IMR-90 (cell line): Measurements from ENCODE around the gene TCF4. TPM values are rescaled to one million over a fixed set of nuclear protein-coding genes. Genes with fewer than 3 reads are reported as not detected.

Source experiments
- ATAC-seq: fragments of 200-7000 bp; cut with Tn5 transposase; 2 replicates; pipeline ENCODE4 v1.9.1; 2020; ENCODE audit warnings: low read depth, mild to moderate bottlenecking, moderate library complexity
- BruUV-seq: library from RNA; stranded (reverse); fragments of 400-500 nt; replicated peaks from 2 replicates; lab custom pipeline; 2021; lab: Mats Ljungman, UMichigan
- CTCF ChIA-PET: fragments of 300-600 bp; formaldehyde crosslinking; extraction: SDS; loops from one replicate; lab custom pipeline; 2021; ENCODE audit warnings: antibody characterized with exemption; lab: Yijun Ruan, JAX
- POLR2A ChIA-PET: fragments of 300-600 bp; sonication (Branson Sonifier 250); formaldehyde crosslinking; loops from one replicate; lab custom pipeline; 2022; ENCODE audit warnings: antibody characterized with exemption; ENCODE audit not compliant: unreplicated experiment; lab: Charles Lee
- DNase-seq: peaks from one replicate; pipeline ENCODE4 v3.0.0; 2013
- H2AFZ ChIP-seq: replicated peaks from 2 replicates; pipeline ENCODE3; 2013; ENCODE audit warnings: low read length, mild to moderate bottlenecking; ENCODE audit not compliant: poor library complexity
- H2AK5ac ChIP-seq: 2 replicates; pipeline ENCODE4 v1.6.1; 2013; ENCODE audit warnings: low read depth, low read length, inconsistent platforms
- H2AK9ac ChIP-seq: replicated peaks from 2 replicates; pipeline ENCODE3; 2013; ENCODE audit warnings: mild to moderate bottlenecking, low read depth, low read length, moderate library complexity; ENCODE audit not compliant: poor library complexity
- H2BK120ac ChIP-seq: 2 replicates; pipeline ENCODE4 v1.6.1; 2013; ENCODE audit warnings: low read depth, low read length, inconsistent platforms
- H2BK15ac ChIP-seq: 3 replicates; pipeline ENCODE4 v1.6.1; 2013; ENCODE audit warnings: low read depth, low read length, inconsistent platforms
- H2BK20ac ChIP-seq: 2 replicates; pipeline ENCODE4 v1.6.1; 2013; ENCODE audit warnings: low read depth, mild to moderate bottlenecking, inconsistent platforms, low read length, moderate library complexity
- H2BK5ac ChIP-seq: 2 replicates; pipeline ENCODE4 v1.6.1; 2013; ENCODE audit warnings: mild to moderate bottlenecking, low read depth, low read length, inconsistent platforms; ENCODE audit not compliant: poor library complexity, severe bottlenecking
- H3K14ac ChIP-seq: replicated peaks from 2 replicates; pipeline ENCODE4 v1.6.1; 2013; ENCODE audit warnings: low read depth, low read length, inconsistent platforms
- H3K18ac ChIP-seq: 2 replicates; pipeline ENCODE4 v1.6.1; 2013; ENCODE audit warnings: low read depth, low read length, control low read depth
- H3K23ac ChIP-seq: 2 replicates; pipeline ENCODE4 v1.6.1; 2013; ENCODE audit warnings: low read depth, low read length, inconsistent platforms
- H3K27ac ChIP-seq: 2 replicates; pipeline ENCODE4 v1.5.1; 2013; ENCODE audit warnings: mild to moderate bottlenecking, control low read depth, low read length; ENCODE audit not compliant: insufficient read depth
- H3K27me3 ChIP-seq: 2 replicates; pipeline ENCODE4 v1.6.1; 2013; ENCODE audit warnings: low read length; ENCODE audit not compliant: control insufficient read depth, insufficient read depth
- H3K36me3 ChIP-seq: 2 replicates; pipeline ENCODE4 v1.6.1; 2013; ENCODE audit warnings: low read length, mixed read lengths; ENCODE audit not compliant: control insufficient read depth, insufficient read depth
- H3K4ac ChIP-seq: 2 replicates; pipeline ENCODE4 v1.6.1; 2013; ENCODE audit warnings: low read depth, low read length, inconsistent platforms
- H3K4me1 ChIP-seq: 2 replicates; pipeline ENCODE4 v1.6.1; 2013; ENCODE audit warnings: low read length, mixed read lengths; ENCODE audit not compliant: control insufficient read depth, insufficient read depth
- H3K4me2 ChIP-seq: 2 replicates; pipeline ENCODE4 v1.6.1; 2013; ENCODE audit warnings: low read depth, mild to moderate bottlenecking, control low read depth, low read length, moderate library complexity
- H3K4me3 ChIP-seq: 2 replicates; pipeline ENCODE4 v1.5.1; 2013; ENCODE audit warnings: low read depth, mild to moderate bottlenecking, control low read depth, low read length, moderate library complexity; ENCODE audit not compliant: insufficient read depth
- H3K56ac ChIP-seq: 2 replicates; pipeline ENCODE4 v1.6.1; 2013; ENCODE audit warnings: low read length, inconsistent platforms; ENCODE audit not compliant: insufficient read depth; ENCODE audit errors: extremely low read depth
- H3K79me1 ChIP-seq, 2 experiments: 2 replicates each; pipeline ENCODE4 v1.6.1; 2013; ENCODE audit warnings: low read length in 2 of 2, inconsistent platforms in 1 of 2, low read depth in 1 of 2
- H3K9ac ChIP-seq: 2 replicates; pipeline ENCODE4 v1.6.1; 2013; ENCODE audit warnings: low read depth, low read length, control low read depth
- H3K9me1 ChIP-seq: 2 replicates; pipeline ENCODE4 v1.6.1; 2013; ENCODE audit warnings: low read length, inconsistent platforms; ENCODE audit not compliant: insufficient read depth
- H3K9me3 ChIP-seq: 2 replicates; pipeline ENCODE4 v1.6.1; 2013; ENCODE audit warnings: low read length; ENCODE audit not compliant: control insufficient read depth, insufficient read depth
- H4K20me1 ChIP-seq: 2 replicates; pipeline ENCODE4 v1.6.1; 2013; ENCODE audit warnings: low read length, inconsistent platforms; ENCODE audit not compliant: insufficient read depth
- H4K5ac ChIP-seq: 2 replicates; pipeline ENCODE4 v1.6.1; 2013; ENCODE audit warnings: mild to moderate bottlenecking, low read depth, low read length, control low read depth
- H4K8ac ChIP-seq, 2 experiments: 2 replicates each; pipeline ENCODE4 v1.6.1; 2013; ENCODE audit warnings: low read depth in 2 of 2, low read length in 2 of 2, control low read depth in 1 of 2, inconsistent platforms in 1 of 2
- H4K91ac ChIP-seq: 2 replicates; pipeline ENCODE4 v1.6.1; 2013; ENCODE audit warnings: low read depth, low read length, inconsistent platforms; ENCODE audit not compliant: insufficient read depth
- BHLHE40 ChIP-seq: fragments of 150-350 bp; IDR thresholded peaks from 2 replicates; pipeline ENCODE4 v1.6.1; 2016; ENCODE audit warnings: mild to moderate bottlenecking, low read depth, low read length
- CEBPB ChIP-seq: IDR thresholded peaks from 2 replicates; pipeline ENCODE4 v1.6.1; 2012; ENCODE audit warnings: low read depth, low read length, improper control_type of control experiment
- CHD1 ChIP-seq: IDR thresholded peaks from 2 replicates; pipeline ENCODE4 v1.6.1; 2012; ENCODE audit warnings: low read depth, low read length, improper control_type of control experiment
- CTCF ChIP-seq: conservative IDR thresholded peaks from 2 replicates; pipeline ENCODE4 v1.5.1; 2012; ENCODE audit warnings: mild to moderate bottlenecking, low read depth, low read length, improper control_type of control experiment
- ELK1 ChIP-seq: fragments of 150-350 bp; IDR thresholded peaks from 2 replicates; pipeline ENCODE4 v1.6.1; 2016; ENCODE audit warnings: low read depth, mild to moderate bottlenecking, low read length, moderate library complexity, borderline replicate concordance
- FOS ChIP-seq: fragments of 150-350 bp; IDR thresholded peaks from 2 replicates; pipeline ENCODE4 v1.6.1; 2016; ENCODE audit warnings: low read depth, low read length
- MAFK ChIP-seq: IDR thresholded peaks from 2 replicates; pipeline ENCODE4 v1.6.1; 2012; ENCODE audit warnings: low read depth, low read length, improper control_type of control experiment
- MAZ ChIP-seq: IDR thresholded peaks from 2 replicates; pipeline ENCODE4 v1.6.1; 2012; ENCODE audit warnings: low read depth, mild to moderate bottlenecking, low read length, improper control_type of control experiment, moderate library complexity, borderline replicate concordance
- MXI1 ChIP-seq: IDR thresholded peaks from 2 replicates; pipeline ENCODE4 v1.6.1; 2012; ENCODE audit warnings: low read depth, mild to moderate bottlenecking, low read length, moderate library complexity, borderline replicate concordance
- NFE2L2 ChIP-seq: fragments of 150-350 bp; IDR thresholded peaks from 2 replicates; pipeline ENCODE4 v1.6.1; 2016; ENCODE audit warnings: low read depth, mild to moderate bottlenecking, low read length
- POLR2A ChIP-seq: IDR thresholded peaks from 2 replicates; pipeline ENCODE4 v1.6.1; 2012; ENCODE audit warnings: mild to moderate bottlenecking, low read depth, low read length
- RAD21 ChIP-seq: IDR thresholded peaks from 2 replicates; pipeline ENCODE4 v1.6.1; 2012; ENCODE audit warnings: low read length, improper control_type of control experiment
- RCOR1 ChIP-seq: IDR thresholded peaks from 2 replicates; pipeline ENCODE4 v1.6.1; 2012; ENCODE audit warnings: mild to moderate bottlenecking, low read length, improper control_type of control experiment; ENCODE audit not compliant: insufficient replicate concordance
- RFX5 ChIP-seq: IDR thresholded peaks from 2 replicates; pipeline ENCODE4 v1.8.0; 2012; ENCODE audit warnings: low read depth, mild to moderate bottlenecking, low read length, moderate library complexity
- SMC3 ChIP-seq: fragments of 150-350 bp; IDR thresholded peaks from 2 replicates; pipeline ENCODE4 v1.6.1; 2016; ENCODE audit warnings: low read depth, mild to moderate bottlenecking, antibody characterized with exemption, low read length, moderate library complexity
- USF2 ChIP-seq: fragments of 150-350 bp; IDR thresholded peaks from 2 replicates; pipeline ENCODE4 v1.6.1; 2017; ENCODE audit warnings: mild to moderate bottlenecking, antibody characterized with exemption, low read length, low read depth
- dilution Hi-C: fragments of 300-500 bp; cut with HindIII; formaldehyde crosslinking; loops from one replicate; pipeline ENCODE4 v1.14.3; 2018; ENCODE audit warnings: low sequenced_read_pairs; ENCODE audit not compliant: unreplicated experiment
- in situ Hi-C: fragments of 300-500 bp; cut with MboI; formaldehyde crosslinking; loops from 3 replicates; pipeline ENCODE4 v1.14.3; 2019; ENCODE audit warnings: low sequenced_read_pairs, inconsistent platforms, mixed read lengths
- intact Hi-C: fragments of 100-400 bp; cut with micrococcal nuclease; formaldehyde crosslinking; loops from 2 replicates; pipeline ENCODE4 v1.10.0; 2022
- polyA plus RNA-seq, 3 experiments: library from polyadenylated mRNA; depleted of rRNA; stranded (reverse); fragments of >200 nt; gene quantifications; 2 replicates each; pipeline ENCODE4 v1.2.3, GENCODE V29; 2012; ENCODE audit warnings: low replicate concordance in 1 of 3
- total RNA-seq: library from RNA; depleted of rRNA; stranded (reverse); fragments of >200 nt; gene quantifications from 2 replicates; pipeline ENCODE4 v1.2.3, GENCODE V29; 2012

The TCF4 gene
- total and polyA plus RNA-seq, 2 of the 4 experiments (the other 2 are of a cell fraction): 30.0 to 87.1 TPM

GRCh38 chr18:55326134-55326533 is 261.9 kb downstream of the TCF4 start:
- intact Hi-C loops: loop anchor here (5.0 to 10.0 kb wide), 2 partner anchors 641 to 759 kb away; no protein-coding TSS in a partner anchor
- no peaks in the 10 kb centered on the region for H4K20me1 ChIP-seq
- ATAC-seq (no peak), DNase-seq (no peak)
- TF ChIP-seq BHLHE40 (no peak), RAD21 (no peak), POLR2A (no peak), NFE2L2 (no peak), SMC3 (no peak), USF2 (no peak), MXI1 (no peak), CHD1 (no peak), FOS (no peak), MAZ (no peak), MAFK (no peak), CEBPB (no peak), RFX5 (no peak), CTCF (no peak), RCOR1 (no peak), ELK1 (no peak)
- ChIA-PET CTCF (no interaction called here), POLR2A (no interaction called here)
- no peak overlapping the region for H3K4ac ChIP-seq
- H2BK15ac ChIP-seq: no peak overlapping the region
- no peak overlapping the region for H2AK5ac ChIP-seq
- no peak overlapping the region for H3K4me2 ChIP-seq
- no peak overlapping the region for H3K27ac ChIP-seq
- no peaks in the 10 kb centered on the region for H3K9me1 ChIP-seq
- H3K56ac ChIP-seq: no peak overlapping the region
- H3K36me3 ChIP-seq: no peaks in the 10 kb centered on the region
- no peak overlapping the region for H3K4me3 ChIP-seq
- H3K23ac ChIP-seq: no peak overlapping the region
- H3K79me1 ChIP-seq: peaks cover 12 to 40% of the 10 kb centered on the region in 2 experiments
- no peaks in the 10 kb centered on the region for H3K27me3 ChIP-seq
- dilution Hi-C loops: no loop called here
- H2BK5ac ChIP-seq: no peak overlapping the region
- H2BK20ac ChIP-seq: no peak overlapping the region
- no TSS peak for BruUV-seq
- H3K9ac ChIP-seq: no peak overlapping the region
- no peak overlapping the region for H3K18ac ChIP-seq
- H3K9me3 ChIP-seq: no peaks in the 10 kb centered on the region
- H4K5ac ChIP-seq: no peak overlapping the region
- in situ Hi-C loops: no loop called here
- no peak overlapping the region for H4K91ac ChIP-seq
- H3K14ac ChIP-seq: no peak overlapping the region
- H2AK9ac ChIP-seq: no peak overlapping the region
- H4K8ac ChIP-seq: no peak overlapping the region
- H3K4me1 ChIP-seq: peaks cover 1% of the 10 kb centered on the region; the same call in 1 of the 2 replicates
- no peak overlapping the region for H2BK120ac ChIP-seq
- H2AFZ ChIP-seq: no peak overlapping the region
